GM12878 (cell line): Measurements from ENCODE around the gene MDH1. TPM values are rescaled to one million over a fixed set of nuclear protein-coding genes. Genes with fewer than 3 reads are reported as not detected.

Experiments used
- ATAC-seq: fragments of 200-7000 bp; cut with Tn5 transposase; 3 replicates; pipeline ENCODE4 v1.9.1; 2020; ENCODE audit warnings: mild to moderate bottlenecking, moderate library complexity
- BruUV-seq: library from RNA; stranded (reverse); fragments of 400-500 nt; replicated peaks from 2 replicates; lab custom pipeline; 2021; lab: Mats Ljungman, UMichigan
- CTCF ChIA-PET: fragments of 300-600 bp; sonication (Branson Sonifier 250); formaldehyde crosslinking; extraction: SDS; loops from one replicate; lab custom pipeline; 2021; ENCODE audit warnings: inconsistent platforms; lab: Yijun Ruan, JAX
- POLR2A ChIA-PET: fragments of 350-600 bp; formaldehyde crosslinking; extraction: SDS; loops from one replicate; lab custom pipeline; 2021; ENCODE audit warnings: inconsistent platforms; lab: Charles Lee
- RAD21 ChIA-PET: fragments of 300-600 bp; sonication (Branson Sonifier 250); formaldehyde crosslinking; loops from one replicate; lab custom pipeline; 2023; ENCODE audit warnings: antibody characterized with exemption; ENCODE audit not compliant: unreplicated experiment; lab: Charles Lee
- SMC1A ChIA-PET: fragments of 300-600 bp; sonication (Branson Sonifier 250); formaldehyde crosslinking; loops from one replicate; lab custom pipeline; 2023; ENCODE audit not compliant: unreplicated experiment, uncharacterized antibody; lab: Charles Lee
- DNase-seq: peaks from one replicate; pipeline ENCODE4 v3.0.0-alpha.2; 2011; ENCODE audit warnings: low read depth, low spot score
- FAIRE-seq: peaks from 3 replicates; lab custom pipeline; 2011; peaks lifted over from hg19 to GRCh38; lab: Jason Lieb, UNC
- H2AFZ ChIP-seq: 2 replicates; pipeline ENCODE4 v1.6.0; 2011; ENCODE audit warnings: low read depth, low read length, control low read depth; ENCODE audit not compliant: control insufficient read depth
- H3K27ac ChIP-seq: 2 replicates; pipeline ENCODE4 v1.5.1; 2011; ENCODE audit warnings: control low read depth; ENCODE audit not compliant: control insufficient read depth, insufficient read depth
- H3K27me3 ChIP-seq, 2 experiments: replicated peaks in 1 of 2; 2 replicates each; pipeline versions ENCODE4 v1.6.0 to v1.6.1; 2011; ENCODE audit warnings: low read length in 1 of 2; ENCODE audit not compliant: control insufficient read depth in 2 of 2, insufficient read depth in 2 of 2
- H3K36me3 ChIP-seq, 2 experiments: 2 replicates each; pipeline ENCODE4 v1.5.1; 2011; ENCODE audit warnings: low read length in 1 of 2; ENCODE audit not compliant: control insufficient read depth in 2 of 2, insufficient read depth in 2 of 2
- H3K4me1 ChIP-seq: 2 replicates; pipeline ENCODE4 v1.6.1; 2011; ENCODE audit warnings: mild to moderate bottlenecking, low read length, moderate library complexity, mixed read lengths; ENCODE audit not compliant: control insufficient read depth, insufficient read depth
- H3K4me2 ChIP-seq: 2 replicates; pipeline ENCODE4 v1.6.0; 2011; ENCODE audit warnings: control low read depth; ENCODE audit not compliant: control insufficient read depth, insufficient read depth
- H3K4me3 ChIP-seq: fragments of 200-600 bp; sonication (generic); 2 replicates; pipeline ENCODE4 v1.5.1; 2016
- H3K79me2 ChIP-seq: 2 replicates; pipeline ENCODE4 v1.6.0; 2011; ENCODE audit warnings: low read length; ENCODE audit not compliant: control insufficient read depth, insufficient read depth
- H3K9ac ChIP-seq: 2 replicates; pipeline ENCODE4 v1.8.0; 2011; ENCODE audit warnings: low read length, control low read depth, mixed read lengths; ENCODE audit not compliant: control insufficient read depth, insufficient read depth
- H3K9me3 ChIP-seq: replicated peaks from 3 replicates; pipeline ENCODE4 v1.5.1; 2011; ENCODE audit warnings: mild to moderate bottlenecking, low read length; ENCODE audit not compliant: control insufficient read depth, insufficient read depth
- H4K20me1 ChIP-seq: 2 replicates; pipeline ENCODE4 v1.6.0; 2011; ENCODE audit not compliant: control insufficient read depth, insufficient read depth
- BACH1 ChIP-seq: fragments of 450-650 bp; IDR thresholded peaks from 2 replicates; pipeline ENCODE4 v1.6.1; 2017; ENCODE audit warnings: mild to moderate bottlenecking, borderline replicate concordance
- CTCF ChIP-seq, 3 experiments: IDR thresholded peaks in 2 of 3; conservative IDR thresholded peaks in 1 of 3; 2 replicates each; pipeline ENCODE4 v1.5.1; 2011; ENCODE audit warnings: low read depth in 3 of 3, low read length in 3 of 3, mild to moderate bottlenecking in 3 of 3, control low read depth in 2 of 3, moderate library complexity in 2 of 3, inconsistent platforms in 1 of 3, mixed read lengths in 1 of 3; ENCODE audit not compliant: control insufficient read depth in 2 of 3, insufficient read depth in 1 of 3; ENCODE audit errors: extremely low read depth in 1 of 3
- IRF4 ChIP-seq: IDR thresholded peaks from 2 replicates; pipeline ENCODE4 v1.6.1; 2011; ENCODE audit warnings: low read depth, low read length
- LARP7 ChIP-seq: fragments of 450-650 bp; IDR thresholded peaks from 2 replicates; pipeline ENCODE4 v1.6.1; 2017; ENCODE audit warnings: mild to moderate bottlenecking
- MYB ChIP-seq: fragments of 150-350 bp; IDR thresholded peaks from 2 replicates; pipeline ENCODE4 v1.6.1; 2014; ENCODE audit warnings: mild to moderate bottlenecking, low read depth, low read length, borderline replicate concordance
- NKRF ChIP-seq: fragments of 450-650 bp; conservative IDR thresholded peaks from 2 replicates; pipeline ENCODE4 v1.6.1; 2017; ENCODE audit warnings: mild to moderate bottlenecking, moderate library complexity
- NR2F1 ChIP-seq: fragments of 450-650 bp; conservative IDR thresholded peaks from 2 replicates; pipeline ENCODE4 v1.6.1; 2017; ENCODE audit warnings: mild to moderate bottlenecking
- PAX8 ChIP-seq: fragments of 450-650 bp; IDR thresholded peaks from 2 replicates; pipeline ENCODE4 v1.6.1; 2017; ENCODE audit warnings: mild to moderate bottlenecking, moderate library complexity
- POLR2A ChIP-seq: IDR thresholded peaks from 2 replicates; pipeline ENCODE4 v1.6.1; 2011; ENCODE audit warnings: low read depth, mild to moderate bottlenecking, low read length
- RAD51 ChIP-seq: fragments of 450-650 bp; IDR thresholded peaks from 2 replicates; pipeline ENCODE4 v1.6.1; 2016; ENCODE audit warnings: moderate library complexity, mild to moderate bottlenecking, inconsistent platforms
- RELA ChIP-seq: fragments of 450-650 bp; IDR thresholded peaks from 2 replicates; pipeline ENCODE4 v1.8.0; 2014; ENCODE audit warnings: borderline replicate concordance; ENCODE audit not compliant: partially characterized antibody
- RELB ChIP-seq: fragments of 450-650 bp; IDR thresholded peaks from 2 replicates; pipeline ENCODE4 v1.6.1; 2017; ENCODE audit warnings: low read depth, mild to moderate bottlenecking, moderate library complexity
- RFX5 ChIP-seq: IDR thresholded peaks from 2 replicates; pipeline ENCODE4 v1.6.1; 2011; ENCODE audit warnings: low read depth, low read length, improper control_type of control experiment
- SMAD5 ChIP-seq: IDR thresholded peaks from 2 replicates; pipeline ENCODE4 v1.6.1; 2016; ENCODE audit warnings: antibody characterized with exemption, low read depth
- SREBF2 ChIP-seq: IDR thresholded peaks from 2 replicates; pipeline ENCODE4 v1.6.1; 2012; ENCODE audit warnings: mild to moderate bottlenecking, low read length
- ZNF687 ChIP-seq: fragments of 450-650 bp; IDR thresholded peaks from 2 replicates; pipeline ENCODE4 v1.6.1; 2017; ENCODE audit warnings: mild to moderate bottlenecking, moderate library complexity
- ZZZ3 ChIP-seq: IDR thresholded peaks from 2 replicates; pipeline ENCODE4 v1.6.1; 2011; ENCODE audit warnings: low read depth; ENCODE audit not compliant: control insufficient read depth, insufficient read length
- in situ Hi-C: fragments of 300-500 bp; cut with MboI; formaldehyde crosslinking; loops from 9 replicates; pipeline ENCODE4 v1.14.3; 2018; ENCODE audit warnings: mixed read lengths
- intact Hi-C: fragments of 100-400 bp; cut with micrococcal nuclease; formaldehyde crosslinking; loops from one replicate; pipeline ENCODE4 v1.14.2; 2022; ENCODE audit not compliant: unreplicated experiment
- polyA plus RNA-seq, 11 experiments: library from polyadenylated mRNA; depleted of rRNA in 4 of 11; unstranded in 6 of 11; stranded (reverse) in 5 of 11; fragments of >200 nt; fragmentation: Nextera tagmentation in 4 of 11; fragmentation: Illumina TruSeq in 1 of 11; extraction: Ambion mirVana in 4 of 11; extraction: Trizol in 1 of 11; gene quantifications; 1 replicate in 1 of 11; 2 replicates in 10 of 11; pipeline versions ENCODE4 v1.2.1 to v1.2.3, GENCODE V29; 2011 to 2016; ENCODE audit warnings: inconsistent platforms in 2 of 11, missing spikeins in 2 of 11, low read depth in 1 of 11
- total RNA-seq, 4 experiments: library from RNA; depleted of rRNA in 3 of 4; stranded (reverse); fragments of >200 nt in 3 of 4; fragmentation: Illumina TruSeq in 1 of 4; extraction: Trizol in 1 of 4; gene quantifications; 2 replicates each; pipeline versions ENCODE4 v1.2.1 to v1.2.3, GENCODE V29; 2013 to 2021

The MDH1 gene
- total and polyA plus RNA-seq, 10 of the 15 experiments (the other 5 are each of a cell fraction or from before 2014, with no cell fraction given), result 254 to 1,581 (median 440) TPM

GRCh38 chr2:63562751-63563150 is 26.0 kb upstream of the MDH1 start:
- in situ Hi-C loops, result no loop called here
- intact Hi-C loops, result no loop called here
- DNase-seq (no peak), ATAC-seq (no peak), FAIRE-seq (no peak)
- Histone ChIP-seq H4K20me1 (no peaks in the 10 kb centered on the region), H3K36me3 (no peaks in the 10 kb centered on the region), H3K4me1 (no peaks in the 10 kb centered on the region), H3K27ac (no peak overlapping the region), H3K79me2 (no peaks in the 10 kb centered on the region), H3K27me3 (no peaks in the 10 kb centered on the region), H3K4me2 (no peak overlapping the region), H2AFZ (no peak overlapping the region), H3K9me3 (peaks cover 11% of the 10 kb centered on the region), H3K9ac (no peak overlapping the region), H3K4me3 (no peak overlapping the region)
- POLR2A ChIA-PET, result no interaction called here
- BruUV-seq, result no TSS peak
- SMC1A ChIA-PET, result interaction anchor here (0.8 kb wide), 1 partner anchor 19 kb away, joined by 3 read pairs; no protein-coding TSS in a partner anchor
- CTCF ChIA-PET, result interaction anchor here (1.1 kb wide), 1 partner anchor 24 kb away, joined by 3 read pairs; no protein-coding TSS in a partner anchor
- RAD21 ChIA-PET, result no interaction called here
- no peak for TF ChIP-seq NKRF
- no peak for TF ChIP-seq RAD51
- no peak for TF ChIP-seq IRF4
- TF ChIP-seq BACH1, result no peak
- TF ChIP-seq ZNF687, result no peak
- TF ChIP-seq LARP7, result no peak
- TF ChIP-seq SREBF2, result no peak
- no peak for TF ChIP-seq POLR2A
- TF ChIP-seq CTCF (IDR thresholded peaks at IDR 0.05 in 2 of 3, conservative IDR thresholded peaks at IDR 0.05 in 1 of 3; ENCODE audit: control insufficient read depth in 2 of 3, extremely low read depth in 1 of 3, insufficient read depth in 1 of 3, low read depth in 3 of 3, low read length in 3 of 3), result no peak
- no peak for TF ChIP-seq NR2F1
- TF ChIP-seq ZZZ3, result no peak
- TF ChIP-seq PAX8, result no peak
- TF ChIP-seq RELA, result no peak
- TF ChIP-seq RFX5, result no peak
- no peak for TF ChIP-seq MYB
- no peak for TF ChIP-seq SMAD5
- TF ChIP-seq RELB, result no peak
